Erythroblast (primary cell): ENCODE results near the gene PHEX.

ENCODE experiments used
- DNase-seq, 2 experiments: peaks; one replicate each; lab custom pipeline; 2025; lab: John Stamatoyannopoulos, UW
- GATA1 ChIP-seq: IDR thresholded peaks from 2 replicates; pipeline ENCODE4 v1.6.1; 2011; ENCODE audit warnings: low read depth, mild to moderate bottlenecking, control low read depth, low read length, moderate library complexity
- POLR2A ChIP-seq: IDR thresholded peaks from 2 replicates; pipeline ENCODE4 v1.6.1; 2011; ENCODE audit warnings: mild to moderate bottlenecking, low read length

Gene PHEX

DNA sequence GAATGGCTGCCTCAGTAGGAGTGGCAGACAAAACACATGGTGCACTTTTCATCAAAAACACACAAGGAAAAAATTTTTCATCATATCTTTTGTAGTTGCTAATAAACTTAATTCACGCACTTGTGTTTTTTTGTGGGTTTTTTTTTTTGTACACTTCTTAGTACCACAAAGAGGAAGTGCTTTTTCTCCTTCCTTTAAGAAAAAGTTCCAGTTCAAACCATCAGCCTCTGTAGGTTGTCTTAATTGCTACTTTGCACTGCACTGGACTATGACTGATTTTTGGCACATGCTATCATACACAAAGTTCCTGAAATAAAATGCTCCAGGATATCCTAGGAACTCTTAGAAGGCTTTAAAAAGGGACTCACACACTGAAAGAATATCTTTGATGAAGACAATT lies at the start of gene PHEX:
PHEX (plus strand) TSS at position 242 of the 400 bp plus-strand sequence. CDS start 681 bp downstream, outside the sequence.
- no peak for DNase-seq
- TF ChIP-seq GATA1 (no peak), POLR2A (no peak)

DNA sequence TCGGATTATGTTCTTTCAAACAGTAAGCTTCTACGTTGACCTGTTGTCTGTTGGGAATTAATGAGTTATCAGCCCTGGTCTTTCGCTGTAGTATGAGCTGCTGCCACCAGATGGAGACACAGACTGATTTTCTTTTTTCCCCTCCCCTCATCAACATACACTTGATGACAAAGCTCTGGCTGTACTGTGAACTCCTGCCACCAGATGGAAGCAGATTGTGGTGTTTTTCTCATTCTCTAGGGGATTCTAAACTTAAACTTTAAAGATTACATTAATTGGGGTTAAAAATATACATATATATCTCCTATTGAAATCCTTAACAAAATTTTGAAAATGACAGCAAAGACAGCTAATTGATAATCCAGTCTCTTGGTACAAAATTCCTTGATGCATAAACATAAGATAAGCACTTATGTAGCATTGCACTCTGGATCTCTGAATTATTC lies 46.8 kb upstream of the PHEX start:
- DNase-seq, result peak; percentile 73 to 82
- TF ChIP-seq POLR2A, result no peak
- TF ChIP-seq GATA1, result no peak

DNA sequence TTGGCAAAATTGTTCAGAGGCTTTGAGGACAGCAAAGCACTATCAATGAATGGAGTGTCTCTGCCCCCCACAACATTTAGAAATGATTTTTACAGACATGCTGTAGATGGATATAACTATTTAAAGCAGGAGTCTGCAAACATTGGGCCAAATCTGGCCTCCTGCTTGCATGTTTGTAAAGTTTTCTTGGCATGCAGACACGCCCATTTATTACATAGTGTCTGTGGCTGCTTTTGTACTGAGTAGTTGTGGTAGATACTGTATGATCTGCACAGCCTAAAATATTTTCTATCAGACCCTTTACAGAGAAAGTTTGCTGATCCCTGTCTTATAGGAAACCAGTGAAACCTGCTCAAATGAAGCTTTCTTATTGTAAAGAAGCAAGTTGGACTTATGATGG lies 45.5 kb upstream of the PHEX start:
- TF ChIP-seq POLR2A (no peak), GATA1 (no peak)
- DNase-seq, result no peak

GRCh38 chrX:21989384-21989783 lies 42.7 kb upstream of the PHEX start:
- DNase-seq, result peak in 1 of 2 experiments; percentile 8
- TF ChIP-seq GATA1 (no peak), POLR2A (no peak)

- no peak for DNase-seq
- TF ChIP-seq GATA1 (no peak), POLR2A (no peak)
These were observed 41.3 kb upstream of the PHEX start for GRCh38 chrX:21990832-21991231.

- TF ChIP-seq GATA1, result no peak
- no peak for TF ChIP-seq POLR2A
- no peak for DNase-seq
These were observed 40.6 kb upstream of the PHEX start for GRCh38 chrX:21991504-21991903.

- no peak for TF ChIP-seq POLR2A
- no peak for TF ChIP-seq GATA1
- DNase-seq, result peak; percentile 57 to 73
These were observed 38.9 kb upstream of the PHEX start for GRCh38 chrX:21993265-21993664.

- TF ChIP-seq GATA1 (no peak), POLR2A (no peak)
- peak; percentile 20 to 61 for DNase-seq
These were observed 35.2 kb upstream of the PHEX start for GRCh38 chrX:21996872-21997455.

DNA sequence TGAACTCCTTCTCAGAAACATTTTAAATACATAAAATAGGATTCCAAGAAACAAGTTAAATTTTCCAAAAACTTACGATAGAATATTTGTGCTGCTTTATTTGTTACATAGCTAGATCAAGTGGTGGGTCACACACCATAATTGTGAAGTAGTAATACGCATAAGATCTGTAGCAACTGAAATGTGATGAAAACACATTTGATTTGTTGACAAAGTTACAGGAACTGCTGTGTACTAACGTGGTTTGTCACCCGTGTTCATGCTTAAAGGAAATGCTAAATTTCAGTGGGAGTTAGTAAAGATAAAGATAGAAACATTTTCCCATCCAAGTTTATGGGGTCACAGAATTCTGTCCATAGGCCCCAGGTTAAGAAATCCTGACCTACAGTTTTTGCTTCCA lies 34.1 kb upstream of the PHEX start:
- TF ChIP-seq GATA1 (no peak), POLR2A (no peak)
- no peak for DNase-seq

DNA sequence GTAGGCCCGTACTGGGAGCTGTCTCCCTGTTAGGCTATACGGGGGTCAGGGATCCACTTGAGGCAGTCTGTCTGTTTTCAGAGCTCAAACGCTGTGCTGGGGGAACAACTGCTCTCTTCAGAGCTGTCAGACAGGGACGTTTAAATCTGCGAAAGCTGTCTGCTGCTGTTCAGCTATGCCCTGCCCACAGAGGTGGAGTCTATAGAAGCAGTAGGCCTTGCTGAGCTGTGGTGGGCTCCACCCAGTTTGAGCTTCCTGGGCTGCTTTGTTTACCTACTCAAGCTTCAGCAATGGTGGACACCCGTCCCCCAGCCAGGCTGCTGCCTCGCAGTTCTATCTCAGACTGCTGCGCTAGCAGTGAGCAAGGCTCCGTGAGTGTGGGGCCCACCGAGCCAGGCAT lies 27.3 kb upstream of the PHEX start:
- TF ChIP-seq POLR2A, result no peak
- no peak for TF ChIP-seq GATA1
- no peak for DNase-seq

DNA sequence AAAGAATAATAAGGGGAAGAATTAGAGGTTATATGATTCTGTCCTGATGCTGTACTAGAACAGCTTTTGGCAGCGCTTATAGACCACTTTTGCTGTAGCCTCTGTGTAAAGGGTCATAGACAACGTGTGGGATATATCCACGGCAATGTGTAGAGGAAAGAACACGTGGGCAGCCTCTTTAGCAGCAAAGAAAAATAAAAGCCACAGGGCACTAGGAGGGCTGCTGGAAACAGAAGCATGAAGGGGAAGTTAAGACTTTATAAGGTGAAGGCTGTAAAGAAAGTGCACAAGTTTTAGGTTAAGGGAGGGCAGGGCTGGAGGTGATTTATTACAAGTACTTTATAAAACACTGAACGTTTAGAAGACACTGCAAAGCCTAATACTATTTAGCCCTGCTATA lies 20.1 kb upstream of the PHEX start:
- no peak for DNase-seq
- no peak for TF ChIP-seq GATA1
- no peak for TF ChIP-seq POLR2A

DNA sequence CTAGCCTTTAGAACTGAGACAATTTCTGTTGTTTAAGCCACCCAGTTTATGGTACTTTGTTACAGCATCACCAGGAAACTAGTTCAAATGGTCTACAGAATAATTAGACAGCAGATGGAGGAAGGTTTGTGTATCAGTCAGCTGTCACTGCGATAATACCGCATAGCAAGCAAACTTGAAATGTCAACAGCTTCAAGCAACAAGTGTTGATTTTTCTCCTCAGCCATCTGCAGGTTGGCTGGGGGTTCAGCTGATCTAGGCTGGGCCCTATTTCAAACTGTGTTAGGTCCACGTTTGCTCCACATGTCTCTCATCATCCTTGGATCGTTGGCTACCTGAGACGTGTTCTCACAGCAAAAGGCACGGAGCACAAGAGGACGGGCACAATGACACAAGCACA lies 19.2 kb upstream of the PHEX start:
- DNase-seq, result no peak
- no peak for TF ChIP-seq GATA1
- TF ChIP-seq POLR2A, result no peak

DNA sequence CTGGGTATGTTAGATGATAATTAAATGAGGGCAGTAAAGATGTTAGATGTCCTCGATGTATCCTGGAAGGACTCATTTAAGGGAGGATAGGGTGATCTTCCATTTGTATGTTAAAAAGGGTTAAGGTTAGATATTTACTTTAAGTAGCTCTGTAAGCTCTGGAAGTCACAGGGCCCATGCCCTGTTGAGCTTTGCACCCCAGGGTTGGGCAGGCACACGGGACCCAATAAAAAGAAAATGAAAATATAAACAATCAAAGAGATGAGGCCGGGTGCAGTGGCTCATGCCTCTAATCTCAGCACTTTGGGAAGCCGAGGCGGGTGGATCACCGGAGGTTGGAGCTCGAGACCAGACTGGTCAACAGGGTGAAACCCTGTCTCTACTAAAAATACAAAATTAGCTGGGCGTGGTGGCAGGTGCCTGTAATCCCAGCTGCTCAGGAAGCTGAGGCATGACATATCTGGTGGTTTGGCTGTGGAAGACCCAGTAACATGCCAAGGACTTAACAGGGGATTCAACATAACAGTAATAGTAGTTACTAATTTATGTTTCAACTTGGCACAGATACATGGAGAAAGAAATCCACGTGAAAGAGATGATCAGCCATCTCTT lies 16.9 kb upstream of the PHEX start:
- TF ChIP-seq POLR2A, result no peak
- TF ChIP-seq GATA1, result no peak
- DNase-seq, result no peak

DNA sequence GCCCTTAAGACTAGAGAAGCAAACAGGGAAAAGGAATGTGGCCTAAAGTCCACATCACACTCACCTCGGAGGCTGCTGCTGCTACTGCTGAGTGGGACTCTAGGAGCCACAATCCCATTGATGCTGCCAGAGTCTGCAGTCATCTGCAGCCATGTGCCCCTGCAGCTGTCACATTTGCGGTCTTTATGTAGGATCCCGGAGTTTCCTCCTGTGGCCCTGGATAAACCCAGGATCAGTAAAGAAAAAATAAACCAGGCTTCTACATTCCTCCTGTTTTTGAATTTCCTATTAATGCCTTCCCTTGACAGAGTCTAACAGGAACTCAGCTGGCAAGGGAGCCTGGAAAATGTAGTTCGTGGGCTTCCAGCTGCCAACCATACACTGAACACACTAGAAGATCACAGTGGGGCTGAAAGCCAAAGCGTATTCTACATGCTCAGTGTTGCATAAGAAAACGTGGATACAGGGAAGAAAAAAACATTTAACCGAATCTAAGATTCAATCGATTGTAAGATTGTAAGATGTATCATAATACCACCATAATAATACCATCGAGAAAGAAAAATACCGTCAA lies 10.3 kb upstream of the PHEX start:
- TF ChIP-seq POLR2A, result no peak
- DNase-seq, result no peak
